Effector memory CD4-positive, alpha-beta T cell (primary cell): ENCODE results near the gene MICAL3.
"Not testable (repeated sequence)": the region's sequence is repeated elsewhere in the genome, so short reads cannot be mapped to it uniquely, and the experiment has no call there.

Experiments used
- DNase-seq, 3 donors: peaks; one replicate each; pipeline ENCODE4 v3.0.0-alpha.2; 2020
- H3K27ac ChIP-seq: 2 replicates; pipeline ENCODE4 v1.7.0; 2013; ENCODE audit warnings: mild to moderate bottlenecking, low read length, moderate library complexity; ENCODE audit not compliant: insufficient read depth, poor library complexity, severe bottlenecking
- H3K27me3 ChIP-seq: replicated peaks from 2 replicates; pipeline ENCODE4 v1.7.0; 2013; ENCODE audit warnings: mild to moderate bottlenecking, low read length; ENCODE audit not compliant: insufficient read depth, control insufficient read depth, poor library complexity, severe bottlenecking
- H3K36me3 ChIP-seq: 2 replicates; pipeline ENCODE4 v1.7.0; 2013; ENCODE audit warnings: mild to moderate bottlenecking, low read length, moderate library complexity; ENCODE audit not compliant: control insufficient read depth, insufficient read depth
- H3K4me1 ChIP-seq: 2 replicates; pipeline ENCODE4 v1.7.0; 2013; ENCODE audit warnings: low read length, mild to moderate bottlenecking; ENCODE audit not compliant: control insufficient read depth, insufficient read depth, poor library complexity, severe bottlenecking
- H3K4me3 ChIP-seq: 2 replicates; pipeline ENCODE4 v1.7.0; 2013; ENCODE audit warnings: low read length, low read depth, mild to moderate bottlenecking; ENCODE audit not compliant: insufficient read depth, poor library complexity, severe bottlenecking
- H3K9me3 ChIP-seq: 2 replicates; pipeline ENCODE4 v1.7.0; 2013; ENCODE audit warnings: mild to moderate bottlenecking, low read length, moderate library complexity; ENCODE audit not compliant: control insufficient read depth

The MICAL3 gene

GRCh38 chr22:18053216-18053946 is 29.0 kb upstream of the MICAL3 start:
- not testable (repeated sequence) for H3K27me3 ChIP-seq, DNase-seq, H3K36me3 ChIP-seq, H3K4me1 ChIP-seq, H3K27ac ChIP-seq, H3K4me3 ChIP-seq, H3K9me3 ChIP-seq

GRCh38 chr22:18051113-18051512 is 26.8 kb upstream of the MICAL3 start:
- H3K36me3 ChIP-seq, H3K27ac ChIP-seq, H3K4me3 ChIP-seq, DNase-seq, H3K4me1 ChIP-seq, H3K27me3 ChIP-seq, H3K9me3 ChIP-seq: not testable (repeated sequence)

GRCh38 chr22:18050065-18050464 is 25.7 kb upstream of the MICAL3 start:
- no peaks in the 10 kb centered on the region for H3K36me3 ChIP-seq
- H3K4me3 ChIP-seq, result no peak overlapping the region
- H3K4me1 ChIP-seq, result no peaks in the 10 kb centered on the region
- no peak overlapping the region for H3K27ac ChIP-seq
- no peaks in the 10 kb centered on the region for H3K9me3 ChIP-seq
- DNase-seq, result no peak
- H3K27me3 ChIP-seq, result no peaks in the 10 kb centered on the region

GRCh38 chr22:18048441-18048898 is 24.1 kb upstream of the MICAL3 start:
- H3K4me3 ChIP-seq, result no peak overlapping the region
- H3K36me3 ChIP-seq, result no peaks in the 10 kb centered on the region
- H3K4me1 ChIP-seq, result no peaks in the 10 kb centered on the region
- no peak for DNase-seq
- no peak overlapping the region for H3K27ac ChIP-seq
- no peaks in the 10 kb centered on the region for H3K9me3 ChIP-seq
- no peaks in the 10 kb centered on the region for H3K27me3 ChIP-seq

- Histone ChIP-seq H3K4me3 (no peak overlapping the region), H3K36me3 (no peaks in the 10 kb centered on the region), H3K9me3 (no peaks in the 10 kb centered on the region), H3K27ac (no peak overlapping the region), H3K4me1 (no peaks in the 10 kb centered on the region), H3K27me3 (no peaks in the 10 kb centered on the region)
- DNase-seq, result no peak
These were observed 23.7 kb upstream of the MICAL3 start for GRCh38 chr22:18048041-18048440.

- Histone ChIP-seq H3K27me3 (no peaks in the 10 kb centered on the region), H3K27ac (no peak overlapping the region), H3K4me1 (no peaks in the 10 kb centered on the region), H3K9me3 (no peaks in the 10 kb centered on the region), H3K36me3 (no peaks in the 10 kb centered on the region), H3K4me3 (no peak overlapping the region)
- no peak for DNase-seq
These were observed 21.4 kb upstream of the MICAL3 start for GRCh38 chr22:18045794-18046193.

- Histone ChIP-seq H3K4me3 (no peak overlapping the region), H3K27me3 (no peaks in the 10 kb centered on the region), H3K36me3 (no peaks in the 10 kb centered on the region), H3K4me1 (no peaks in the 10 kb centered on the region), H3K27ac (no peak overlapping the region), H3K9me3 (no peaks in the 10 kb centered on the region)
- DNase-seq, result no peak
These were observed 20.3 kb upstream of the MICAL3 start for GRCh38 chr22:18044548-18045271.

- H3K4me3 ChIP-seq, result no peak overlapping the region
- DNase-seq, result no peak
These were observed 18.3 kb upstream of the MICAL3 start for GRCh38 chr22:18042685-18043084.

GRCh38 chr22:18040898-18041297 is 16.5 kb upstream of the MICAL3 start:
- H3K36me3 ChIP-seq, H3K27me3 ChIP-seq, H3K9me3 ChIP-seq, H3K4me3 ChIP-seq, DNase-seq, H3K27ac ChIP-seq, H3K4me1 ChIP-seq: not testable (repeated sequence)

More at GRCh38 chr22:18042685-18043084, 18.3 kb upstream of the MICAL3 start:
- Histone ChIP-seq H3K9me3 (no peaks in the 10 kb centered on the region), H3K4me1 (no peaks in the 10 kb centered on the region), H3K27me3 (no peaks in the 10 kb centered on the region), H3K36me3 (no peaks in the 10 kb centered on the region), H3K27ac (no peak overlapping the region)

GRCh38 chr22:18035751-18036150 is 11.4 kb upstream of the MICAL3 start:
- no peaks in the 10 kb centered on the region for H3K36me3 ChIP-seq
- no peaks in the 10 kb centered on the region for H3K9me3 ChIP-seq
- DNase-seq, result no peak
- H3K27ac ChIP-seq, result no peak overlapping the region
- no peaks in the 10 kb centered on the region for H3K4me1 ChIP-seq
- no peak overlapping the region for H3K4me3 ChIP-seq
- H3K27me3 ChIP-seq, result no peaks in the 10 kb centered on the region
